Hematopoietic multipotent progenitor cell treated with erythropoietin and hydrocortisone succinate and interleukin-3 and kit ligand, for 17 days (in vitro differentiated cells): ENCODE data around the gene TOMM40L.

ENCODE experiments used
- DNase-seq: peaks from one replicate; pipeline ENCODE4 v3.0.0-alpha.2; 2015; ENCODE audit warnings: low spot score

Gene TOMM40L

GRCh38 chr1:161197560-161198193 lies 28.2 kb upstream of the TOMM40L start:
- no peak for DNase-seq

GRCh38 chr1:161198194-161198896 lies 27.5 kb upstream of the TOMM40L start:
- DNase-seq, result no peak

GRCh38 chr1:161198897-161199431 lies 26.9 kb upstream of the TOMM40L start, which contains the start of gene ADAMTS4:
TSS of gene ADAMTS4 (minus strand) at chr1:161199054. CDS start at chr1:161198627, 427 bp downstream.
- DNase-seq, result no peak

GRCh38 chr1:161199506-161200139 lies 26.2 kb upstream of the TOMM40L start:
- no peak for DNase-seq

- DNase-seq, result no peak
These were observed 25.4 kb upstream of the TOMM40L start for GRCh38 chr1:161200421-161200991.

GRCh38 chr1:161200992-161201835 lies 24.6 kb upstream of the TOMM40L start:
- no peak for DNase-seq

- DNase-seq, result peak; percentile 99
These were observed 23.8 kb upstream of the TOMM40L start, which contains the start of gene NDUFS2 for GRCh38 chr1:161201836-161202712. TSS of gene NDUFS2 (plus strand) at chr1:161202367. CDS start at chr1:161202386, 19 bp downstream.

- DNase-seq, result no peak
These were observed 19.3 kb upstream of the TOMM40L start for GRCh38 chr1:161206411-161207140.

- no peak for DNase-seq
These were observed 18.7 kb upstream of the TOMM40L start for GRCh38 chr1:161207173-161207572.

- peak; percentile 72 for DNase-seq
These were observed 16.0 kb upstream of the TOMM40L start for GRCh38 chr1:161209790-161210409.

GRCh38 chr1:161214369-161214768 lies 11.5 kb upstream of the TOMM40L start:
- DNase-seq, result no peak

- no peak for DNase-seq
These were observed 10.8 kb upstream of the TOMM40L start, which contains the start of gene FCER1G for GRCh38 chr1:161215076-161215475. TSS of gene FCER1G (plus strand) at chr1:161215295. CDS start at chr1:161215322, 27 bp downstream.

- DNase-seq, result no peak
These were observed 8.7 kb upstream of the TOMM40L start for GRCh38 chr1:161216945-161217712.

GRCh38 chr1:161217831-161218230 lies 8.0 kb upstream of the TOMM40L start:
- DNase-seq, result no peak

- DNase-seq, result no peak
These were observed 7.4 kb upstream of the TOMM40L start for GRCh38 chr1:161218301-161219077.

GRCh38 chr1:161219078-161219892 lies 6.6 kb upstream of the TOMM40L start:
- no peak for DNase-seq

GRCh38 chr1:161220002-161220401 lies 5.9 kb upstream of the TOMM40L start:
- no peak for DNase-seq
